ENCODE measurements around the gene PLPP6.

DNA sequence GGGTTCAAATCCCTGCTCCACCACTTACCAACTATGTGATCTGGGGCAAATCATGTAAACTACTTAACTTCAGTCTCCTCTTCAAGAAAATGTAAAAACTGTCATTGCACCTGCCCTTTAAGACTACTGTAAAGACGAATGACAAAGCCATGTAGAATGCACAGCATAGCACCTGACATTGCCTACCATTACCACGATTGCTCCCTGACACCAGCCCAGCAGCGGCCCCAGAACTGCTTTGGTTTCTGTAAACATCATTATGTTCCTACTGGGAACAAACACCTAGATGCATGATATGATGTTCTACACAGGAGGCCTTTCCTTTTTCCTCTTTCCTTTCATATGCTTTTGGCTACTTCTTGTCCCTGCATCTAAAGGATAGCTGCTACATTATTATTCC, 23.1 kb upstream of the PLPP6 start:
- TF ChIP-seq POLR2A (IDR thresholded peaks at IDR 0.05; ENCODE audit: low read depth, low read length) = no peak
- no peak for TF ChIP-seq POLR2AphosphoS5 (IDR thresholded peaks at IDR 0.05; ENCODE audit: low read depth, low read length)
